NCI-H187 (cell line): ENCODE data around the gene C1QL3.
A peak's percentile ranks its signal among the peaks of the same experiment; 100 is the strongest.

Experiments
- DNase-seq, 2 experiments: peaks; one replicate each; lab custom pipeline; 2025; lab: John Stamatoyannopoulos, UW

The C1QL3 gene

GRCh38 chr10:16521311-16522016 lies at the start of gene C1QL3:
C1QL3 (minus strand) TSS chr10:16521879; CDS start chr10:16521065, 814 bp downstream.
- no peak for DNase-seq

GRCh38 chr10:16570731-16571130 lies 49.1 kb upstream of the C1QL3 start:
- DNase-seq, result no peak

- DNase-seq, result no peak
Measured at GRCh38 chr10:16566202-16566805, 44.6 kb upstream of the C1QL3 start.

GRCh38 chr10:16565604-16566003 lies 43.9 kb upstream of the C1QL3 start:
- no peak for DNase-seq

GRCh38 chr10:16562891-16563290 lies 41.2 kb upstream of the C1QL3 start:
- no peak for DNase-seq

- DNase-seq, result peak in 1 of 2 experiments; percentile 6
Measured at GRCh38 chr10:16559236-16559773, 37.6 kb upstream of the C1QL3 start.

GRCh38 chr10:16547973-16548372 lies 26.3 kb upstream of the C1QL3 start:
- no peak for DNase-seq

GRCh38 chr10:16545116-16545736 lies 23.5 kb upstream of the C1QL3 start:
- no peak for DNase-seq

- no peak for DNase-seq
Measured at GRCh38 chr10:16544591-16544990, 22.9 kb upstream of the C1QL3 start.

GRCh38 chr10:16544099-16544498 lies 22.4 kb upstream of the C1QL3 start:
- no peak for DNase-seq

- DNase-seq, result no peak
Measured at GRCh38 chr10:16536155-16536554, 14.5 kb upstream of the C1QL3 start.

- no peak for DNase-seq
Measured at GRCh38 chr10:16529853-16530252, 8.2 kb upstream of the C1QL3 start.

GRCh38 chr10:16527452-16527851 lies 5.8 kb upstream of the C1QL3 start:
- DNase-seq, result no peak

GRCh38 chr10:16520900-16521299 lies 779 bp downstream of the C1QL3 start:
- no peak for DNase-seq

- DNase-seq, result no peak
Measured at GRCh38 chr10:16519908-16520861, 1.5 kb downstream of the C1QL3 start.

- no peak for DNase-seq
Measured at GRCh38 chr10:16519250-16519907, 2.3 kb downstream of the C1QL3 start.

GRCh38 chr10:16518822-16519221 lies 2.9 kb downstream of the C1QL3 start:
- DNase-seq, result no peak

- no peak for DNase-seq
Measured at GRCh38 chr10:16510843-16511242, 10.8 kb downstream of the C1QL3 start.

- DNase-seq, result no peak
Measured at GRCh38 chr10:16509996-16510395, 11.7 kb downstream of the C1QL3 start.

- no peak for DNase-seq
Measured at GRCh38 chr10:16505161-16505560, 16.5 kb downstream of the C1QL3 start.

GRCh38 chr10:16497911-16498310 lies 23.8 kb downstream of the C1QL3 start:
- no peak for DNase-seq
